Kidney epithelial cell (primary cell): ENCODE data around the gene DLG2. TPM values are rescaled to one million over a fixed set of nuclear protein-coding genes. Genes with fewer than 3 reads are reported as not detected.
A peak's percentile ranks its signal among the peaks of the same experiment; 100 is the strongest.

Experiments used
- DNase-seq: peaks from one replicate; pipeline ENCODE4 v3.0.0-alpha.2; 2010; ENCODE audit warnings: low read depth
- H3K27me3 ChIP-seq: 2 replicates; pipeline ENCODE4 v1.6.0; 2011; ENCODE audit warnings: low read length; ENCODE audit not compliant: control insufficient read depth, insufficient read depth
- H3K36me3 ChIP-seq: 2 replicates; pipeline ENCODE4 v1.5.1; 2011; ENCODE audit warnings: low read length; ENCODE audit not compliant: control insufficient read depth, insufficient read depth
- H3K4me3 ChIP-seq: 2 replicates; pipeline ENCODE4 v1.5.1; 2011; ENCODE audit warnings: low read depth, mild to moderate bottlenecking, control low read depth, low read length
- CTCF ChIP-seq: IDR thresholded peaks from 2 replicates; pipeline ENCODE4 v1.5.1; 2011; ENCODE audit warnings: mild to moderate bottlenecking, moderate library complexity, low read length, control low read depth, inconsistent platforms; ENCODE audit not compliant: insufficient read depth, poor library complexity, severe bottlenecking
- total RNA-seq: library from RNA; depleted of rRNA; stranded (reverse); fragments of >200 nt; gene quantifications from 2 replicates; pipeline ENCODE4 v1.2.3, GENCODE V29; 2015

Gene DLG2
- total RNA-seq, 1 donor from 2014 or later = 0.75 TPM

- no peak overlapping the region for H3K4me3 ChIP-seq
- H3K27me3 ChIP-seq = no peaks in the 10 kb centered on the region
- no peaks in the 10 kb centered on the region for H3K36me3 ChIP-seq
- no peak for DNase-seq
- no peak for TF ChIP-seq CTCF
Measured at GRCh38 chr11:83818349-83818748, 1808.8 kb downstream of the DLG2 start.

GRCh38 chr11:83816572-83817187, 1810.5 kb downstream of the DLG2 start:
- Histone ChIP-seq H3K27me3 (no peaks in the 10 kb centered on the region), H3K36me3 (no peaks in the 10 kb centered on the region), H3K4me3 (no peak overlapping the region)
- TF ChIP-seq CTCF = peak; percentile 62
- DNase-seq = no peak

GRCh38 chr11:83815736-83816135, 1811.4 kb downstream of the DLG2 start:
- Histone ChIP-seq H3K27me3 (no peaks in the 10 kb centered on the region), H3K4me3 (no peak overlapping the region), H3K36me3 (no peaks in the 10 kb centered on the region)
- TF ChIP-seq CTCF = no peak
- no peak for DNase-seq

- no peak for TF ChIP-seq CTCF
Measured at GRCh38 chr11:83813296-83813695, 1813.8 kb downstream of the DLG2 start.

GRCh38 chr11:83809274-83809673, 1817.9 kb downstream of the DLG2 start:
- no peak for DNase-seq
- Histone ChIP-seq H3K36me3 (no peaks in the 10 kb centered on the region), H3K4me3 (no peak overlapping the region), H3K27me3 (no peaks in the 10 kb centered on the region)
- TF ChIP-seq CTCF = no peak

More at GRCh38 chr11:83813296-83813695, 1813.8 kb downstream of the DLG2 start:
- Histone ChIP-seq H3K36me3 (no peaks in the 10 kb centered on the region), H3K27me3 (no peaks in the 10 kb centered on the region), H3K4me3 (no peak overlapping the region)
- no peak for DNase-seq

- Histone ChIP-seq H3K4me3 (no peak overlapping the region), H3K27me3 (no peaks in the 10 kb centered on the region)
- DNase-seq = no peak
Measured at GRCh38 chr11:83801799-83802198, 1825.3 kb downstream of the DLG2 start.

More at GRCh38 chr11:83801799-83802198, 1825.3 kb downstream of the DLG2 start:
- TF ChIP-seq CTCF = peak; percentile 20
- H3K36me3 ChIP-seq = no peaks in the 10 kb centered on the region
